ENCODE measurements around the gene CUEDC1.

Gene CUEDC1

GRCh38 chr17:57876023-57876865 is 79.0 kb downstream of the CUEDC1 start:
- DNase-seq (ENCODE audit: low read depth, low spot score): no peak

GRCh38 chr17:57875290-57876022 is 79.8 kb downstream of the CUEDC1 start:
- DNase-seq (ENCODE audit: low read depth, low spot score): peak; percentile 94

GRCh38 chr17:57874434-57875289 is 80.5 kb downstream of the CUEDC1 start:
- peak; percentile 95 for DNase-seq (ENCODE audit: low read depth, low spot score)

- DNase-seq (ENCODE audit: low read depth, low spot score): no peak
Observed at GRCh38 chr17:57874058-57874419, 81.2 kb downstream of the CUEDC1 start.

DNA sequence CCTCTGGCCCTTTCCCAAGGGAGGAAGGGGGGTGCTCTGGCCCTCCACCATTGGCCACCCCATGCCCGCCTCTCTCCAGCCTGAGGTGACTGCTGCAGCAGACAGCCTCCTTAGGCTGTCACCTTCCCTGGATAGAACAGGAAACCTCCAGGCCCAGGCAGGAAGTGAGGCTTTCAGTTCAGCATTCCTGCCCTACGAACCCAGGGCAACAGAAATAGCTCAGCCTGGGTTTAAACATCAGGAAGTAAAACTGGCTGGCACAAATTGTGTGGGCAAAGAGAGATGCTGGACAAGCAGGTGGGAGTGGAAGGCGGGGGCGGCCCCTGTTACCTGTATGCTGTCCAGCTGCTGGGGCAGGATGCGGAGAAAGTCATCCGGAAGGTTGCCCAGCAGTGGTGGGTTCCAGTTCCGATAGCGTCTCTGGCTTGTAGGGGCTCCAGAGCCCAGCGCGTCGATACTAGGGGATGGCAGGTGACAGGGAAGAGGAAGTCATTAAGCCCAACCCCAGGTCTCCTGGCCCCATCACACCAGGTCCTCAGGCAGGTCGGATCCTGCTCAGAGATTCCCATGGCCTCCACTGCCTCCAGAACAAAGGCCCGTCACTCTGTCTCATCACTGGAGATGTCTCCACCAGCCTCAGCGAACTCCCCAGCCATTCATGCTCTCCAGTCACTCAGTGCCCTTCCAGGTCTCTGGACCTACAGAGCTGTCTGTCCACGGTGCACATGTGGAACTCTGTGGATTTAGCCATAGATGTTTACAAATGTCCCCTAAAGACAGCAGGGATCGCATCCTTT is 81.8 kb downstream of the CUEDC1 start:
- no peak for DNase-seq (ENCODE audit: low read depth, low spot score)

DNA sequence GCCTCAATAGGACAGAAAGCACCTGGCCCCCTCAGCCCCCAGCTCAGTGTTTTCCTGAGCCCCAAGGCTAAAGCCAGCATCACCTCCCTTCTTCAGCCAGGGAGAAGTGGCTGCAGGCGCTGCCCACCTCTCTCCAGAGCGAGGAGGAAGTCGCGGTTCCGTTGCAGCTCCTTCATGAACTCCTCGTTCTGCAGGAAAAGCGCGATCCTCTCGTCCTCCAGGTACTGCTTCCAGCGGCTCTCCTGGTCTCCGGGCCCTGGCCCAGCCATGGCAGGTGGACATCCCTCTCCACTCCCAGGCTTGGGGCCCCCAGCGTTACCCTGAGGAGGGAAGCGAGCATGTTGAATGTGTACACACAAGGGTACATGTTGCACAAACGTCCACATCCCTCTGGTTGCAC is 82.7 kb downstream of the CUEDC1 start:
- no peak for DNase-seq (ENCODE audit: low read depth, low spot score)

DNA sequence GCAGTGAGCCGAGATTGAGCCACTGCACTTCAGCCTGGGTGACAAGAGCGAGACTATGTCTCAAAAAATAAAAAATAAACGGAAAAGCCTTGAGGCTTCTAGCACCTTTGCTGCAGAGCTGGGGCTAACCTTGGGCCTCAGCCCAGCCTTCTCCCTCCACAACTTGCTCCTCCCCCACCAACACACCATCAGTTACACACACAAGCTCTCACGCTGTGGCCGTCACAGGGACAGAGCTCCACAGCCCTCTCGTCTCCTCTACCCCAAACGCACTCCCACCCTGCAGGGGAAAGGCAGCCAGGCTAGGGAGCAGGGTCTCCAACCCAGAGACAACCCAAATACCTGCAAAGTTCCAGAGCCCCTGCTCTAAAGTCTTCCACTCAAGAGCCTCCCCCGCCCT is 83.3 kb downstream of the CUEDC1 start:
- no peak for DNase-seq (ENCODE audit: low read depth, low spot score)

GRCh38 chr17:57871155-57871554 is 84.1 kb downstream of the CUEDC1 start:
- DNase-seq (ENCODE audit: low read depth, low spot score): no peak

DNA sequence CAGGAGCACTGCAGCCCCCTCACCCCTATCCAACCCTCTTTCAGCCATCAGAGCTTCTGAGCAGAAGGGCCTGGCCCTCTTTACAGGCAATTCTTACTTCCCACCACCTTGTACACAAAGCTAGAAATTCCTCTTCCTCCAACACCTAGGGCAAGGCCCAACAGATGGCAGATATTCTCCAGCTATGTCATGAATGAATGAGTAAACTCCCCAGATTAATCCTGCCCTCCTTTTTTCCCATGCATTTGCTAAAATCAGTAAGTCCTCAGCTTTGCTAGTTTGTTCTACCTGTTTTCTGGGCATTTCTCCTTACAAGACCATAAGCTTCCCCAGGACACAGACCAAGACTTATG is 85.0 kb downstream of the CUEDC1 start:
- DNase-seq (ENCODE audit: low read depth, low spot score): no peak

DNA sequence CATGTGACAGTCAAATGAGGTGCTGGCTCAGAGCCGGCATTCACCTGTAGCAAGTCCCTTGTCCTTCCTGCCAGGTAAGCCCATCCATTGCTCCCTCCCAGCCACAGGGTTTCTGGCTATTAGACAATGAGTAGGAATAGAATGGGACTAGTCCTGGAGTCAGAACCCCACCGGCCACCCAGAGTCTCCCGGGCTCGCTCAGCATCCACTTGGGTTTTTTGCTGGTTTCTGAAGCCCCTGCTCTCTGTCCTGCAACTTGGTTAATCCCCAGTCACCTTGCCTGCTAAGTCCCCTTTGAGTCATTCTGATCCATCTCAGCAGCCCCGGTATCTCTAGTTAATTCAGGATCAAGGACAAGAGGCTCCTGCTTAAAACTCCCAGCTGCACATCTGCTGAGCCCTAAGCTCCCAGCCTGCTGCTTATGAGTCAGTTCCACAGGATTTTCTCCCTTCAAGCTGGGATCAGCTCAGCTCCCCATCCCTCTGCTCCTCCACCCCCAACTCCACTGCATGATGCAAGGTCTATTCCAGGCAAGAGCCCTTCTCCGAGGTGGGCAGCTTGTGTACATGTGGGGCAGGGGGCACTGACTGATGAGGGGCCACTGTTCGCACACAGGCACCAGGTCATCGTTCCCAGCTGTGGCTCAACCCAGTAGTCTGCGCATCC is 85.5 kb downstream of the CUEDC1 start:
- DNase-seq (ENCODE audit: low read depth, low spot score): no peak

GRCh38 chr17:57868910-57869616 is 86.1 kb downstream of the CUEDC1 start:
- no peak for DNase-seq (ENCODE audit: low read depth, low spot score)

- peak; percentile 69 for DNase-seq (ENCODE audit: low read depth, low spot score)
Observed at GRCh38 chr17:57868007-57868909, 87.0 kb downstream of the CUEDC1 start.

DNA sequence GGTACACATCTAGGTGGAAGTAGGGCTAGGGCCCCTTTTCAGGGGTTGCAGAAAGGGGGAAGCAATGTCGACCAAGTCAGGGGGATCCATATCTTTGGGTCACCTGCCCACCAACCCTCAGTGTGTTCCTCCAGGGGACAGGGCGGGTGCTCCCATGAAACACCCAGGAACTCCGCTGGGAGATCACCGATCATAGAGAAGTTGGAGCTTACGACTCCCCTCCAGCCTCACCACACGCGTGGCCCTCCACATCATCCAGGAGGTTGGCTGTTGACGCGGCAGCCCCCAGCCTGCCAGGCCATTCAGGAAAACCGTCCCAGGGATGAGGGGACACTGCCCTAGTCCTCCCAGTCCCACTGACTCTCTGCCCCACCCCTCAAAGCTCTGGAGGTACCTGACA is 88.1 kb downstream of the CUEDC1 start:
- no peak for DNase-seq (ENCODE audit: low read depth, low spot score)

- no peak for DNase-seq (ENCODE audit: low read depth, low spot score)
Observed at GRCh38 chr17:57866723-57867122, 88.5 kb downstream of the CUEDC1 start.

DNA sequence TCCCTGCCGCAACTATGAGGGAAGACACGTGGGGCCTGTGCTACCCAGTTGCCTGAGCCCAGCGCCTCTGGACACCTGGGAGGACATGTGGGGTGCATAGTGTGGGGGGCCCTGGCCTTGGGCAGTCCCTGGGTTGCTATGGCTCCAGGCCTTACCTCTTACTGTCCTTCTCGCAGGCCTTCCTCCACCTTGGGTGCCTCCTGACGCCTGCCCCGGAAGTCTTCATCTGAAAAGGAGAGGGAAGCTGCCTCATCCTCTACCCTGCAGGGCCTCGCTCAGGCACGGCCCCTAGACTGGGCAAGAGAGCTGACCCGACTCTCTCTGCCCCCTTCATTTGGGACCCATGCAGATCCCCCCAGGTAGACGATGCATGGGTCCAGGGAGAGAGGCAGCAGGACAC is 88.9 kb downstream of the CUEDC1 start:
- DNase-seq (ENCODE audit: low read depth, low spot score): no peak

DNA sequence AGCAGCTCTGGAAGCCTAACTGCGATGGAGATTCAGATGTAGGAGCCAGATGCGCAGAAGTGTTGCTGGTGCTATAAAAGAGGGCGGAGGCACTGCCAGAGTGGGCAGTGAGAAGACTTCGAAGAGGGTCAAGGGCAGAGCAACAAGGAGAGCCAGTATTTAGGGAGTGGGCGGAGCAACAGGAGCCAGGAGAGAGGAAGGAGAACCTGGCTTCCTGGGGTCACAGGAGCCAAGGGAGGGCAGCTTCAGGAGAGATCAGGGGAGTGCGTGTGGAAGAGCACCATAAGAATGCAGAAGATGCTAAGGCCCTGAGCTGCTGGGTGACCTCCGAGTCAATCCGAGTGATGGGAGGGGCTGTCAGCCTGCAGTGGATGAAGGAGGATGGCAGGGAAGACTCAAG is 90.9 kb downstream of the CUEDC1 start:
- no peak for DNase-seq (ENCODE audit: low read depth, low spot score)

DNA sequence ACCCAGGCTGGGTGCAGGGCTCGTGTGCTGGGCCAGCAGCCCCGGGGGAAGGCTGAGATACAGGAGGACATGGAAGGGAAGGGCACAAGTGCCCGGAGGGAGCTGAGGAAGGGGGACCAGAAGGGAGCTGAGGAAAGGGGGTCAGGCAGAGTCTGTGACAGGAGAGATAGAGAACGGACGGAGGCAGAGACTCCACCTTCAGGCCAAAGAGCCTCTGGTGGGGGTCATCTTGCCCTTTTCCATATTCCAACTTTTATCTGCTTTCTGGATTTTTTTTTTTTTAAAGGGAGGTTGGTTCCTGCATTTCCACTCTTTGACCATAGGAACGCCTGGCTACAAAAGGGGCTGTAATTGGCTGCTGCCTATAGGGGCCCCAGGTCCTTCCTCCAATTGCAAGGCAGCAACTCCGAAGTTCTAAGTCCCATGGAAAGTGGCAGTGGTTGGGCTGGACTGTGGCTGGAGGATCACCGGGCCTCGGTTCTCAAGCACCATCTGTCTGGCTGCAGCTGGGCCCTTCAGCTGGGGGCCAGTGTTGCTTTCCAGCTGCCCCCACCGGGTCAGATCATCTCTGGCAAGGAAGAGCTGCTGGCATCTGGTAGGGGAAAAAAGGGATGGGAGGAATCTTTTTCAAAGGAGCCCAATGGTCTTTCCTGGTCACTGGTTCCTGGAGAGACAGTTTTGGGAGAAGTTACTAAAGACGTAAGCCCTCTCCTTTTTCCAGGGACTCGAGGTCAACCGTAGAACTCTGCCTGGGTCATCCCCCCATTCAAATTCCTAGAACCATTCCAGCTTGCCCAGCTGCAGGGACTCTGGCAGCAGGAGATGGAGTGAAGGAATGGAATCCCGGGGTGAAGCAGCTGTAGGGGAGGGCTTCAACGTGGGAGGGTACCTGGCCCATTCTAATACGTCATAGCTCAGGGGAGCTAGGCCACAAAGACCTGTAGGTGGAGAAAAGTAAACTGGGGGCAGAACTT is 92.2 kb downstream of the CUEDC1 start:
- no peak for DNase-seq (ENCODE audit: low read depth, low spot score)

Measured in smooth muscle cell of the brain vasculature (primary cell).